Activated gamma-delta T cell (primary cell): ENCODE data around the gene BMERB1.
"Not testable (repeated sequence)": the region's sequence is repeated elsewhere in the genome, so short reads cannot be mapped to it uniquely, and the experiment has no call there.

Source experiments
- DNase-seq: peaks from one replicate; lab custom pipeline; 2025; lab: John Stamatoyannopoulos, UW

BMERB1 gene

DNA sequence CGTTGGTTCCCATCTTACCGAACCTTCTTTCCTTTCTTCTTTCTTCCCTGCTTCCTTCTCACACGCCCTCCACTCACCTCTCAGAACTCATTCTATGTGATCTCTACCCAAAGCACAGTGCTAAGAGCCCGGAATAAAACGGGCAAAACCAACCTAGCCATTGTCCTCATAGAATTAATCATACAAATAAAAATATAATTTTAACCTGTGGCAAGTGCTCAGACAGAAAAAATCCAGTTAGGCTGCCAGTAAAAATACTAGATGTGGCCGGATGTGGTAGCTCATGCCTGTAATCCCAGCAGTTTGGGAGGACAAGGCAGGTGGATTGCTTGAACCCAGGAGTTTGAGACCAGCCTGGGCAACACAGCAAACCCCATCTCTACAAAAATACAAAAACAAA is 27.0 kb downstream of the BMERB1 start:
- DNase-seq: no peak

DNA sequence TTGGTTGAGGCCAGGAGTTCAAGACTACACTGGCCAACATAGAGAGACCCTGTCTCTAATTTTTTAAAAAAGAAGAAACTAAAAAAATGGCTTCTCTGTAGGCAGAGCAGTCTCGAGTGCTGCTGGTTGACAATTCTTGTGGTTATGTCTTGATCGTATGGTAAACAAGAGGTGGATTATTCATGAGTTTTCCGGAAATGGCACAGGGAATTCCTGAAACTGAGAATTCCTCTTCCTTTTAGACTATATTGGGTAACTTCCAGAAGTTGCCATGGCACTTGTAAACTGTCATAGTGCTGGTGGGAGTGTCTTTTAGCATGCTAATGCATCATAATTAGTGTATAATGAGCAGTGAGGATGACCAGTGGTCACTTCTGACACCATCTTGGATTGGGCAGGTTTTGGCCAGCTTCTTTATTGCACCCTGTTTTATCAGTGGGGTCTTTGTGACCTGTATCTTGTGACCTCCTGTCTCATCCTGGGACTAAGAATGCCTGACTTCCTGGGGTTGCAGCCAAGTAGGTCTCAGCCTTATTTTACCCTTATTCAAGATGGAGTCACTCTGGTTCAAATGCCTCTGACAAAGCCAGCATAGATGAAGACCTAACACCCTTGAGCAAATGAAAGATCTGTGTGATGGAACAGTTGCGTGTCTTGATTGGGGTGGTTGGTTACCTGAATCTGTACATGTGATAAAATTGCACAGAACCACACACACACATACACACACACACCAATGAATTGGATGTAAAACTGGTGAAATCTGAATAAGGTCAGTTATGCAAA is 30.2 kb downstream of the BMERB1 start:
- no peak for DNase-seq

DNA sequence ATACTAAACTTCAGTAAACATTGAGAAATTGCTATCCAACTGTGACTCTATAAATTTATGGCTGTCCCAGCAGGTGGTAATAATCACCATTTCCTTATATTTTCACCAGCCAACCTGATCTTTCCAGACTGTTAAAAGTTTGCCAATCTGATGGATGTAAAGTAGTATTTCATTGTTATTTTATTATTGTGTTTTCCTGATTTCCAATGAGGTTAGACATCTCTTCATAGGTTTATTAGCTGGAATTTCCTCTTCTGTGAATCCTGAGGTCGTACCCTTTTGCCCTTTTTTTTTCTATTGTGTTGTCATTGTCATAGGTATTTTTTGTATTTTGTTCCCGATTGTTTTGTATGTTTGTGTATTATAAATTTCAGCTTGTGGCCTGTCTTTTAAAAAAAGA is 31.7 kb downstream of the BMERB1 start:
- no peak for DNase-seq

DNA sequence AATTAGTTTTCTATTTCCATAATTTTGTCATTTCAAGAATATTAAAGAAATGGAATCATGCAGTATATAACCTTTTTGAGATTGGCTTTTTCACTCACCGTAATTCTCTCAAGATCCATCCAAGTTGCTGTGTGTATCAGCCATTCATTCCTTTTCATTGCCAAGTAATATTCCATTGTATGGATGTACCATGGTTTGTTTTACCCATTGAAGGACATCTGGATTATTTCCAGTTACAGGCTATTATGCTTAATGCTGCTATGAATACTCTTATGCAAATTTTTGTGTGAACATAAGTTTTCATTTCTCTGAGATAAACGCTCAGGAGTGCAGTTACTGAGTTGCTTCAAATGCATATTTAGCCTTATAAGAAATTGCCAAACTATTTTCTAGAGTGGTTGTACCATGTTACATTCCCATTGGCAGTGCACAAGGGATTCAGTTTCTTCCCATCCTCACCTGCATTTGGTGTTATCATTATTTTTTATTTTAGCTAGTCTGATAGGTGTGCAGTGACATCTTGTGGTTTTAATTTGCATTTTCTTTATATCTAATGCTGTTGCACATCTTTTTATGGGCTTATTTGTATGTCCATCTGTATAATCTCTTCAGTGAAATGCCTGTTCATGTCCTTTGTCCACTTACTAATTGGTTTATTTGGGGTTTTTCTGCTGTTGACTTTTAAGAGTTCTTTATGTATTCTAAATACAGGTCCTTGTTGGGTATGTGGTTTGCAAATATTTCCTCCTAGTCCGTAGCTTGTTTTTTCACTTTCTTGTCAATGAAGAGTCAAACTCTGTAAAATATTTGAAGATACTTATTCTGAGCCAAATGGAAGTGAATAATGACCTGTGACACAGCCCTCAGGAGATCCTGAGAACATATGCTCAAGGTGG is 32.7 kb downstream of the BMERB1 start:
- no peak for DNase-seq

DNA sequence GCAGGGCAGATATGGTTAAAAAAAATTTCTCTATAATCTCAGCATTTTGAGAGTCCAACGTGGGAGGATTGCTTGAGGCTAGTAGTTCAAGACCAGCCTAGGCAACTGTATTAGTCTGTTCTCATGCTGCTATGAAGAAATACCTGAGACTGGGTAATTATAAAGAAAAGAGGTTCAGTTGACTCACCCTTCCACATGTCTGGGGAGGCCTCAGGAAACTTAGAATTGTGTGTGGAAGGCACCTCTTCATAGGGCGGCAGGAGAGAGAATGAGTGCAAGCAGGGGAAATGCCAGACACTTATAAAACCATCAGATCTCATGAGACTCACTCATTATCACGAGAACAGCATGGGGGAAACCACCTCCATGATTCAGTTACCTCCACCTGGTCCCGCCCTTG is 42.6 kb downstream of the BMERB1 start:
- DNase-seq: not testable (repeated sequence)

DNA sequence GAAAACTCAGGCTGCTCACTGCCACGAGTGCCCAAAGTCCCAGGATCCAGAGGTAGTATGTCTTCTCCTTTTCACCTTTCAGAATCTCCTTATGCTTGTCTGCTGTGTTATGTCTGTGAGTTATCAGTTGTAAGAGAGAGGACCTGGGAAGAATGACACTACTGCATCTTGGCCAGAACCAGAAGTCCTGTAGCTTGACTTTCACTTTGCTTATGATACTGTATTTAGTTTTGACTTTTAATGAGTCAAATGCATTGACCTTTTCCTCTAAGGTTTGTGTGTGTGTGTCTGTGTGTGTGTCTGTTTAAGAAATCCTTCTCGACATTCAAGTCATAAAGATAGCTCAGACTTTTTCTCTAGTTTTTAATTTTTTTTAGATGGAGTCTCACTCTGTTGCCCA is 43.4 kb downstream of the BMERB1 start:
- DNase-seq: no peak

DNA sequence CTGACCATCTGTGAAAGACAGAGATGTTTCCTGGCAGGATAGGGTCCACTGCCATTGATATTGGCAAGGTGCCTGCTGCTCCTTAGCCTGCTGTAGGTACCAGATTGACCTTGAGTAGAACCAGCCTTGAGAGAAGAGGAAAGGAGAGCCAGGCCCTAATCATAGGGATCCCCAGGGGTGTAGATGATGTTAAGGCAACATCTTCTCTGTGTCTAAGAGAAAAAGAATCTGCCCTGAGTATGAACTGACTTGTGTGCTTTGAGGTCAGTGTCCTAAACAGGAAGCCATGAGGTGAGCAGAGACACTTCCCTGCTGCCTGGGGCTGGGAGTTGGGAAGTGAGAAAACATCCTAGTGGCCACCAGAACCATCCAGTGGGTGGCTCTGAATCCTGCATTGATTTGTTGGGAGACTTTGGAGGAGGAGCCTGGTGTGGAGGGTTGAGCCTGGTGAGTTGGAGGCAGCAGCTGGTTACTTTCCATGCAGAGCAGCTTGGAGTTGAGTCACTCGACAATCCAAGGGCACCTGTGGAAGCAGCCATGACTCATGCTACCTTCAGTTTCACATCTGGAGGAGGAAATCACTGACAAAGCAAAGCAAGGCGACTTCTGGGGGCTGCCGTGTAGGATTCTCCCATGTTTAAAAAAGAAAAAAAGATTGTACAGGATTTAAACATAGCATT is 47.8 kb downstream of the BMERB1 start:
- DNase-seq: no peak

DNA sequence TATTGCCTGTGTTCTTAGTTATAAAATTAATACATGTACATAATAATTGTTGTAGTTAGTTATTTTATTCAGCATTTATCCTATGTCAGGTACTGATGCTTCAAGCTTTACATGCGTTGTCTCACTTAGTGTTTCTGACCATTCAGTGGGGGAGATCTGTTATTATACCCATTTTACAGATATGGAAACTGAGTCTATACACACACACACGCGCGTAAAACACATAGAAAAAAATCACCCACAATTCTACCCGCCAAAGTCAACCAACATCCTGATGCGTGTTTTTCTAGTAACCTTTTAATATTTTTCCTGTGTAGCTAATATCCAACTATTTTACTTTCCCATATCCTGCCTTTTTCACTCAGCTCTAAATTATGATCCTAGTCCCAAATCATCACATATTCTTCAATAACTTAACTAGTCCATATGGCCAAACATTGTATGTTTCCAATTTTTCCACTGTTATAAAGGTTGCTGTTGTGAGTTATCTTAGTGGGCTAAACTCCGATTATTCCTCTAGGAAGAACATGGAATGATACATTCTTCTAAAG is 48.4 kb downstream of the BMERB1 start:
- no peak for DNase-seq

DNA sequence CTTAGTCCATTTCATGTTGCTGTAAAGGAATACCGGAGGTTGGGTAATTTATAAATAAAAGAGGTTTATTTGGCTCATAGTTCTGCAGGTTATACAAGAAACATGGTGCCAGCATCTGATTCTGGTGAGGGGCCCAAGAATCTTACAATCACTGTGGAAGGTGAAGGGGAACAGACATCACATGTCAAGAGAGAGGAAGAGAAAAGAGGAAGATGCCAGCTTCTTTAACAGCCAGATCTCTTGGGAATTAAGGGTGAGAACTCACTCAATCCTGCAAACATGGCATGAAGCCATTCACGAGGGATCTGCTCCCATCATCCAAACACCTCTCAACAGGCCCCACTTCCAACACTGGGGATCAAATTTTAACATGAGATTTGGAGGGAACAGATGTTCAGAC is 49.5 kb downstream of the BMERB1 start:
- no peak for DNase-seq

DNA sequence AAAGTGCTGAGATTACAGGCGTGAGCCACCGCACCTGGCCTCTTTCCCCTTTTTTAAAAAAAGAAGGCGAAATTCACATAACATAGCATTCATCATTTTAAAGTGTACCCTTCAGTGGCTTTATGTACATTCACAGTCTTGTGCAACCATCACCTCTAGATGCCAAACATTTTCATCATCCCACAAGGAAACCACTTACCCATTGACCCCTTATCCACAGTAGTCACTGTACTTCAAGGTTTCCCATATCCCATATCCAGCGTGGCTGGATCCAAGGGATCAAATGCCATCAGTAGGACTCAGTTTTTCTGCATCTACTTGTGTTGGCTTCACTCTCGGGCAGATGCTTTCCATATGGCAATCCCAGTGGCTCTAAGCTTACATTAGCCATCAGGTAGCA is 50.3 kb downstream of the BMERB1 start:
- DNase-seq: no peak

DNA sequence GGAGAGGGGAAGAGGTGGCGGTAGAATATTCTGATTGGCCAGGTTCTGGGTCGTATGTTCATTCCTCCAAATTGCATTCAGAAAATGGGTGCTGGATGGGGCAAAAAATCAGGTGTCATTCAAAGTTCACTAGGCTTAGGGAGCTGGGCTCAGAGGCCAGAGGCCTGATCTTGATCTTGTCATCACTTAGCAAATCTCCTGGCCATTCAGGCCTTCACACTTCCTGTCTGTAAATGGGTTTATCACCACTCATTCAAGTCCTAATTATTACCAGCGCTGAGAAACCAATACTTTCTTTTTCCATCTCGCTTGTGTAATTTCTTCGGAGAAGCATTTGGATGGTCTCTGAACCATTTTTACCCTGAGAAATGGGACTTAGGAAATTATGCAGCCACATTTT is 50.8 kb downstream of the BMERB1 start:
- DNase-seq: no peak

DNA sequence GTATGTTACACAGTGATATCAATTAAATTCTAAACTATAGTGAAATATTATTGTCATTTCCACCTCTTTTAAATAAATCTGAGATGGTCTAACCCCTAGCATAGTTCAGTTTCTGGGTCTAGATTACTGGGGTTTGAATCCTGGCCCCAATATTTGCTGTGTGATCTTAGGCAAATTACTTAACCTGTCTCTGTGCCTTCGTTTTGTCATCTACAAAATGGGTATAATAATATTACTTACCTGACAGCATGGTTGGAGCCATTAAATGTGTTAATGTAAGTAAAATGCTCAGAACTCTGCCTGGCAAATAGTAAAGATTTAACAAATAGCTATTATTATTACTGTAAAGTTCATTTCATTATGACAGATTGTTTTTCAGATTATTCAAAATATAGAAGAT is 52.3 kb downstream of the BMERB1 start:
- DNase-seq: no peak

DNA sequence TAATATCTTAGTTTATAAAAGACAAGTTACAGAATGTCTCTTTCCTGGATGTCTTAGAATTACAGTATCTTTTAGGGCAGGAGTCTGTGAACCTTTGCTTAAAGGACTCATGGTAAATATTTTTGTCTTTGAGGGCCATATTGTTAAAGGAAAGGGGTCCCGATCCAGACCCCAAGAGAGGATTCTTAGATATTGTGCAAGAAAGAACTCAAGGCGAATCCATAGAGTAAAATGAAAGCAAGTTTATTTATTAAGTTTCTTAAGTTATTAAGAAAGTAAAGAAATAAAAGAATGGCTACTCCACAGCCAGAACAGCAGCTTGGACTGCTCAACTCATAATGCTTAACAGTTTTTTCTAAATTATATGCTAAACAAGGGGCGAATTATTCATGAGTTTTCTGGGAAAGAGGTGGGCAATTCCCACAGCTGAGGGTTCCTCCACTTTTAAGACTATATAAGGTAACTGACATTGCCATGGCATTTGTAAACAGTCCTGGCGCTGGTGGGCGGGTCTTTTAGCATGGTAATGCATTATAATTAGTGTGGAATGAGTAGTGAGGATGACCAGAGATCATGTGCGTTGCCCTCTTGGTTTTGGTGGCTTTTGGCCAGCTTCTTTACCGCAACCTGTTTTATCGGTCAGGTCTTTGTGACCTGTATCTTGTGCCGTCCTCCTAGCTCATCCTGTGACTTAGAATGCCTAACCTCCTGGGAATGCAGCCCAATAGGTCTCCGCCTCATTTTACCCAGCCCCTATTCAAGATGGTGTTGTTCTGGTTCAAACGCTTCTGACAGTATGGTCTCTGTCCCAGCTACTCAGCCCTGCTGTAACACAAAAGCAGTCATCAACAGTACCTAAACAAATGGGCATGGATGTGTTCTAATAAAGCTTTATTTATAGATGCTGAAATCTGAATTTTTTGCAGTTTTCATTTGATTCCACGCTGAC is 53.2 kb downstream of the BMERB1 start:
- DNase-seq: no peak

DNA sequence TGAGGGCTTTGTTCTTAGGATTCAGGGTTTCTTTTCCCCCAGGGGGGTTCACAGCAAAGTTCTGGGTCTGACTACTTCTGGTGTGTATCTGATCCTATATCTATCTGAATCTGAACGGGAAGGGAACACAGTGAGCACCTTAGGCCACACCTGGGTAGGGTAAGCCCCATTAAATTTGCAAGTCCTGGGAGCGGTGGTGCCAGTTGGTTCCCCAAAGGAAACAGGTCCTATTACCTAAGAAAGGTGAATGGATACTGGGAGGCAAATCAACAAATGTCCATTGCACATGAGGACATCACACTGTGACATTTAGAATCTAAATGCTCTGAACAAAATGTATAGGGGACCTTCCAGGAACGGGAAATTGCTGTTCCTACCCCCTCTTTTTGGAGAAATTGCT is 54.6 kb downstream of the BMERB1 start:
- DNase-seq: no peak

DNA sequence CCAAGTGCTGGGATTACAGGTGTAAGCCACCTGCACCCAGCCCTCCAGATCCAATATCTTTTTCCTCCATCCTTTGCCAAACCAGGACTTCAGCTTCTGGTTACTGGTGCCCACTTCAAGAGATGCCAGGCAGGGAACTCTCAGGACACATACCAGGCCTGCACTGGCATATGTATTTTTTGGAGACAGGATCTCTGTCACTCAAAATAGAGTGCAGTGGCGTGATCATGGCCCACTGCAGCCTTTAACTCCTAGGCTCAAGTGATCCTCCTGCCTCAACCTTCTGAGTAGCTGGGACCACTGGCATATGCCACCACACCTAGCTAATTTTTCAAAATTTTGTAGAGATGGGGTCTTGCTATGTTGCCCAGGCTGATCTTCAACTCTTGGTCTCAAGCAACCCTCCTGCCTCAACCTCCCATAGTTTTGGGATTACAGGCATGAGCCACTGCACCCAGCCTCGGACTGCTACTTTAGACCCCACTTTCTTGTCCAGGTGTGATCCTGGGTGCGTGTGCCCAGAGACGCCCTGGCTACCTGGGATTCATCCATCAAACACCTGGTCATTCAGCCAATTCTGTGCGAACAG is 55.8 kb downstream of the BMERB1 start:
- no peak for DNase-seq

DNA sequence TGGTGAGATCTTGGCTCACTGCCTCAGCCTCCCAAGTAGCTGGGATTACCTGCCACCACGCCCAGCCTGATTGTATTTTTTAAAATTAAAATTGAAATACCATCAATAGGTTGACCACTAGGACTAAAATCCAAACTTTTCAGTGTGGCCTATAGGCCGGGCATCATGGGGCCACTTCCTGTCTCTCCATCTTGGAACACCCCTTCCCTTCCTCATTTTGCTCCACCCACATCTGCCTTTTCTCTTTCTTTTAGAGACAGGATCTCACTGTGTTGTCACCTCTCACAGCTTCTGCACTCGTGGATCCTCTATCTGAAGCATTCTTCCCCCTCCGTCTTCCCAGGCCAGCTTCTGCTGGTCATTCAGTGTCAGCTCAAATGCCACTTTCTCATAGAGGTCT is 57.0 kb downstream of the BMERB1 start:
- DNase-seq: no peak

DNA sequence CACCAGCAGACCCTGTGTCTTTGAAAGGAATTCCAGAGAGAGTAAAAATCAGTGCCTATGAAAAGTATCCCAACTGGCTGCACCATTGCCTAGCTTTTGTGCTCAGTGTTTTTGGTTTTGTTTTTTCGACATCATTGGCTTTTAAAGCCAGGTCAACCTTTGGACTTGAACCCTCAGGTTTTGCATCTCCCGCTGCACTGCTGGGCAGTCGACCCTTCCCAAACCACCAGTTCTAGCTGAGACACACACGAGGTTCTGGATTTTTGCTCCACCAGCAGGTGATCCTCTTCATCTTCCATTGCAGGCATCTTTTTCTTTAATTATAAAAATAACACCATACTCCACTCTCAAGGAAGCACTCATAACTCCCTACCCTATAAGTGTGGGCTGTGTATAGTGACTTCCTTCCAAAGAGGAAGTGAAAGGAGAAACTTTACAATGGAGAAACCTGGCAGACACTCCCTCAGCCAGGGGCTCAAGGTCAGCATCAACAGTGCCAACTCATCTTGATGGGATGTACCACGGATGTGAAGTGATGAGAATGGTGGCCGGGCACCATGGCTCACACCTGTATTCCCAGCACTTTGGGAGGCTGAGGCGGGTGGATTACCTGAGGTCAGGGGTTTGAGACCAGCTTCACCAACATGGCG is 57.8 kb downstream of the BMERB1 start:
- no peak for DNase-seq

DNA sequence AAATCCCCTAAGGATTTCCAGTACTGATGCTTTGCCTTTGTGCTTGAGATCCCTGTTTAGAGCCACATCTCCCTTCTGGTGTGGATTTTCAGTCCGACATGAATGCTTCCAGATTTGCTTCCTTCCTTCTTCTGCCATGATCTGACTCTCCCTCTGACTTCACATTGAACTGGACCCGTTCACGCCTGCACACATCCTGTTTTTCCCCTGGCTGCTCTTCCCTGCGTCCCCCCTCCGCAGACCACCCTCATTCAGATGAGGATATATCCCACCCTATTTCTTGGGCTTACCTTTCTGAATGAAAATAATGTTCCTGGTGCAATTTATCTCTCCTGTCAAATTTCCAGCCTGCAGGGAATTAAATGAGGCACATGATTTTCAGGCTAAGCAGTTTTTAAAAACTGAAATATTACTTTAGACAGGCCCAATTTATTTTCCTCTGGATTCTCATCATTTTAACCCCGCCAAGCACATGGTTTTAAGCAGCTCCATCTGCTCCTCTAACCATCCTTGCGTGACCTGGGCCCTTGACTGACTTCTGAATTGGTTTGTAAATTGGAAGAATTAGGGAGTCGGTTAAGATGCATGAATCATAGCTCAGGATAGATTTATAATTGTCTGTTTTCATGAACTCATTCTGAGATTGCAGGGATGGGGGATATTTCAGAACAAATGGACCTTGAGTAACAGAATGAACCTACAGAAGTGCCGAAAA is 59.2 kb downstream of the BMERB1 start:
- DNase-seq: no peak

DNA sequence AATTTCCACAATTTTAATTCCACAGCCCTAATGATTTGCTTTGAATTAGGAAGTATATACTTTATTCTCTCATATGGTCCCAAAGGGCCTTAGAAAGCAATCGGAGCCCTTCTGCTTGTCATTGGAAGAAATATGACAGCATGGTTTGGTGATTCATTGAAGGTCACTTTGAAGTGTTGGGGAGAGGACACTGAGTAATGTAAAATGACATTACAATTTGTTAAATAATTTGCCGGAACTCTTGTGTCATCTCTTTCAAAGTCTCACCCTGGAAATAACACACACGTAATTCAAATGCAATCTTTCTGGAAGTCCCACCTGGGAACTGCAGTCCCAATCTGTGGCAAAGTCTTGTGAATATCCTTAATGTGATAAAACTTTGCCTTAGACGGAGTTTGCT is 59.8 kb downstream of the BMERB1 start:
- no peak for DNase-seq

DNA sequence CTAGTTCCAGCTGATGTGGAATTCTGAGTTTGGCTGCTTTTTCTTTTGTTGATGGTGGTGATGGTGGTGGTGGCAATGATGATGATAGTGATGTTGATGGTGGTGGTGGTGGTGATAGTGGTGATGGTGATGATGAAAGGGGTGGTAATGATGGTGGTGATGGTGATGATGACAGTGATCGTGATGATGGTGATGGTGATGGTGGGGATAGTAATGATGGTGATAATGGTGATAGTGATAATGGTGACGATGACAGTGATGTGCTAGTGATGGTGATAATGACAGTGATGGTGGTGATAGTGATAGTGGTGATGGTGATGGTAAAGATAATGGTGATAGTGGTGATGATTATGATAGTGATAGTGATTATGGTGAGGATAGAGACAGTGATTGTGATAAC is 61.5 kb downstream of the BMERB1 start:
- DNase-seq: no peak
